ENCODE measurements around the gene TMEM125.

The TMEM125 gene

DNA sequence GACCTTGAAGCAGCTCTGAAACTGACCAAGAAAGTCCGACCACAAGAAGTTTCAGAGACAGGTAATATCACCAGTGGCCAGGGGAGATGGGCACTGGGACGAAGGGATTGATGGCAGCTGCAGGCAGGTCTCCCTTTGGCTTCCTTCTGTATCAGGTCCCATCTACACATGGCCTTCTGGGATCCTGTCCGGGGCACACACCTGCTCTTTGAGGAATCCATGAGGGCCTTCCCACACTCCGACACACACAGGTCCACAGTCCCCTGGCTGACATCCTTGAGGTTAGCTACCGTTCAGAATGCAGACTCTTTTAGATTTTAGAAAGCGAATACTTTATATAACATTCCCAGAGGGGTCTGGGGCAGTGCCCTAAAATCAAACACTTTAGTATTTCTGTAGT is 26.5 kb upstream of the TMEM125 start:
- TF ChIP-seq, protein P1, sequence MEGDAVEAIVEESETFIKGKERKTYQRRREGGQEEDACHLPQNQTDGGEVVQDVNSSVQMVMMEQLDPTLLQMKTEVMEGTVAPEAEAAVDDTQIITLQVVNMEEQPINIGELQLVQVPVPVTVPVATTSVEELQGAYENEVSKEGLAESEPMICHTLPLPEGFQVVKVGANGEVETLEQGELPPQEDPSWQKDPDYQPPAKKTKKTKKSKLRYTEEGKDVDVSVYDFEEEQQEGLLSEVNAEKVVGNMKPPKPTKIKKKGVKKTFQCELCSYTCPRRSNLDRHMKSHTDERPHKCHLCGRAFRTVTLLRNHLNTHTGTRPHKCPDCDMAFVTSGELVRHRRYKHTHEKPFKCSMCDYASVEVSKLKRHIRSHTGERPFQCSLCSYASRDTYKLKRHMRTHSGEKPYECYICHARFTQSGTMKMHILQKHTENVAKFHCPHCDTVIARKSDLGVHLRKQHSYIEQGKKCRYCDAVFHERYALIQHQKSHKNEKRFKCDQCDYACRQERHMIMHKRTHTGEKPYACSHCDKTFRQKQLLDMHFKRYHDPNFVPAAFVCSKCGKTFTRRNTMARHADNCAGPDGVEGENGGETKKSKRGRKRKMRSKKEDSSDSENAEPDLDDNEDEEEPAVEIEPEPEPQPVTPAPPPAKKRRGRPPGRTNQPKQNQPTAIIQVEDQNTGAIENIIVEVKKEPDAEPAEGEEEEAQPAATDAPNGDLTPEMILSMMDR (IDR thresholded peaks at IDR 0.05; ENCODE audit: low read depth, low read length, missing control alignments) = no peak
- no peak for DNase-seq (ENCODE audit: extremely low read depth, low read depth)
- H3K4me3 ChIP-seq (replicated peaks; ENCODE audit: low read depth, low read length) = no peak overlapping the region

DNA sequence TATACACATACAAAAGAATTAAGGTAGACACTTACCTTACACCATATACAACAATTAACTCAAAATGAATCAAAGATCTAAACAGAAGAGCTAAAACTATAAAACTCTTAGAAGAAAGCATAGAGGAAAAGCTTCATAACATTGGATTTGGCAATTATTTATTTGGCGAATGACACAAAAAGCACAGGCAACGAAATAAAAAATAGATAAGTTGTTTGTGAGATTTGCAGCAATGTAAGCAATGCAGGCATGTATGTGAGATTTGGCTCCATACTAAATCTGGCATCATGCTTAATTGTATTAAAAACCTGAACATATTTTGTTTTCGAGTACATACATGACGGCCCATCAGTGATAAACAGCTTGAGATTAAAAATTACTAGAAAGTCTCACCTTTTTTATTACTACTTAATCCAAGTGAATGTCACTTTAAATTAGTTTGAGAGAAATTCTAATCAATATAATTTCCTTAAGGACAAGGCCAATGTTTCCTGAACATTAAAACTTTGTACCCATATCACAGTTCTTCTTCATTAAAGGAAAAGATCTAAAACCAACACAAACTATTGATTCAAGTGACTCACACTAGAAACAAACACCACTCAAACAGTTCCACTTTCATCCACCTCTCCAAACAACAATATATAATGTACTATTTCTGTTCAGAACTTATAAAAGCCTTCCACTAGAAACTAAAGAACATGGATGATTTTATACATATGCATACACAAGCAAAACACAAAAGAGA is 23.1 kb upstream of the TMEM125 start:
- H3K4me3 ChIP-seq (replicated peaks; ENCODE audit: low read depth, low read length) = no peak overlapping the region
- TF ChIP-seq, protein P1 (IDR thresholded peaks at IDR 0.05; ENCODE audit: low read depth, low read length, missing control alignments) = no peak
- DNase-seq (ENCODE audit: extremely low read depth, low read depth) = no peak

DNA sequence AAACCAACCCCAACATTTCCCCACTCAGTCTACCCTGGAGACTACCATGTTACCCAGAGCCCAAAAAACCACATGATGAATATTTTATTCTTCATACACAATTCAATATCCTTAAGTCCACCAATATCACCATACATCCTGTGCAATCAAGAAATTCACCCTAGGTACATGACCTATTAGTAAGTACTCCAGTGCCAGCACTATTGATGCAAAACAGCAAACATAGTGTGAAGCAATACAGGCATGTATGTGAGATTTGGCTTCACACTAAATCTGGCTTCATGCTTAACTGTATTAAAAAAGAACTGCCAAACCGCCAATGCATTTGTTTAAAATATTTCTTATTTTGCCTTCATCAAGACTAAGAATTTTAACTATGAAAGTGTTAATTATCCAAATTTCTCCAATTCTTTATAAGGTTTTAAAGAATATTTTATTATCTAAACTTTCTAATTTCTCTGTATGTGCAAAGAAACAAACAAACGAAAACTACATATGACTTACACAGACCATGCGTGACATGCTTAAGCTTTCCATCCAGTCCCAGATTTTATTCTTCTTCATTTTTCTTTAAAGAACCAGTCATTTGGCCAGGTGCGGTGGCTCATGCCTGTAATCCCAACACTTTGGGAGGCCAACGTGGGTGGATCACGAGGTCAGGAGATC is 22.4 kb upstream of the TMEM125 start:
- H3K4me3 ChIP-seq (replicated peaks; ENCODE audit: low read depth, low read length) = no peak overlapping the region
- no peak for DNase-seq (ENCODE audit: extremely low read depth, low read depth)
- TF ChIP-seq, protein P1 (IDR thresholded peaks at IDR 0.05; ENCODE audit: low read depth, low read length, missing control alignments) = no peak

DNA sequence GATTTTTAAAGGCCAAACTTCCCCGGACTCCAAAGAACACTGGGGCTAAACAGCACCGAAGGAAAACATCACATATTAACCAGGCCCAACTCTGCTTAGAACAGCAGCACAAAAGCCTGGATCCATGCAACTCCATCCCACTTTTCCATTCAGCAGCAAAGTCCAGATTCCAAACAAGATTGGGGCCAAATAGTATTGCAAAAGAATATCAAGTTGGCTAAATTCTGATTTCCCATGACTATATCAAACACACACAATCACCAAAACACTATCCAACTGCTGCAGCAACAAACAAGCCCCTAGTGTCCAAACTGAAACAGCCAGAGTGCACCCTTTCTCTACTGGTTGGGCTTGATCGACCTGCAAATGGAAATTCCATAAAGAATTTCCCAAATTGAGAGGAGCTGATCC is 19.4 kb upstream of the TMEM125 start:
- TF ChIP-seq, protein P1 (IDR thresholded peaks at IDR 0.05; ENCODE audit: low read depth, low read length, missing control alignments) = no peak
- DNase-seq (ENCODE audit: extremely low read depth, low read depth) = no peak
- H3K4me3 ChIP-seq (replicated peaks; ENCODE audit: low read depth, low read length) = no peak overlapping the region

DNA sequence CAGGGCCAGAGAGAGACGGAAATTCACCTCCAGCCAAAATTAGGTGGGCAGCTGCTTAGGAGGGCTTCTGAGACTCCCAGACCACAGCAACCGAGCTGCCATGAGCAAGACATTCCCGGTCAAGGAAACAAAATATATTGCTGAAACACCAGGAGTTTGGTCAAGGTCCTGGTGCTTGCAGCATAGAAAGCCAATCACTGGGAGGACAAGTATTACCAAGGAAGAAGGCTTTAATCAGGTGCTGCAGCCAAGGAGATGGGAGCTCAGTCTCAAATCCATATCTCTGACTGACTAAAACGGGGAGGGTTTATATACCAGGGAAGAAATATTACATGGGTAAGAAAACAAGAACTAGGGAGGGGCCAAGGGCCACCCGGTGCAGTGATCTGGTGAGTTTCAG is 18.8 kb upstream of the TMEM125 start:
- TF ChIP-seq, protein P1 (IDR thresholded peaks at IDR 0.05; ENCODE audit: low read depth, low read length, missing control alignments) = no peak
- DNase-seq (ENCODE audit: extremely low read depth, low read depth) = no peak
- H3K4me3 ChIP-seq (replicated peaks; ENCODE audit: low read depth, low read length) = no peak overlapping the region

DNA sequence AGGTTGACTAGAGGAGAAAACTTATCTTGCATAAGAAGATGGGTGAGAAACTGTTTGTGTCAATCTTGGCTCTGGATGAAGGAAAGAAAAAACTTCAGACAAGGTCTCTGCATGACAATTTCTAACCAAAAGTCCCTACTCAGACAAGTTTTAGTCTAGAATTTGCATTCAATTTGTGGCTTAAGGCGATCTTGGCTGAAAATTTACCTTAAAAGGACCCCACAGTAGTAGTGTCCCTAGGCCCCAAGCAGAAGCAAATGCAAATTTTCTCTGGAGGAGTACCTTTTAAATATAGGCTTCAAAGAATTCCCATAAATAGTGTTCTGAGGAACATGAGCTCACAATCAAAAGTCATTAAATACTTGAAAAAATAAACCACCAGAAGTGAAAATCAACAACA is 17.6 kb upstream of the TMEM125 start:
- DNase-seq (ENCODE audit: extremely low read depth, low read depth) = no peak
- TF ChIP-seq, protein P1 (IDR thresholded peaks at IDR 0.05; ENCODE audit: low read depth, low read length, missing control alignments) = no peak
- no peak overlapping the region for H3K4me3 ChIP-seq (replicated peaks; ENCODE audit: low read depth, low read length)
